Body of pancreas (tissue), 4 donors: Measurements from ENCODE around the gene SMIM41. TPM values are rescaled to one million over a fixed set of nuclear protein-coding genes. Genes with fewer than 3 reads are reported as not detected.

Experiments
- ATAC-seq: fragments of 150-250 bp; one replicate; pipeline ENCODE4 v1.9.1; 2016
- DNase-seq, 4 donors: peaks; one replicate each; pipeline ENCODE4 v3.0.0-alpha.2; 2019
- H3K27ac ChIP-seq, 4 donors: fragments of 200-600 bp; sonication (generic); 1 replicate in 3 of 4; 2 replicates in 1 of 4; pipeline versions ENCODE4 v1.5.1 to v1.6.1; 2016 to 2019; ENCODE audit warnings: mild to moderate bottlenecking in 1 of 4, mixed read lengths in 1 of 4, moderate library complexity in 1 of 4
- H3K27me3 ChIP-seq, 2 donors: fragments of 200-600 bp; sonication (generic); one replicate each; pipeline ENCODE4 v1.6.0; 2016; ENCODE audit warnings: mild to moderate bottlenecking in 1 of 2
- H3K36me3 ChIP-seq, 2 donors: fragments of 200-600 bp; sonication (generic); replicated peaks in 1 of 2; 2 replicates each; pipeline ENCODE4 v1.5.1; 2016; ENCODE audit warnings: low read depth in 2 of 2; ENCODE audit not compliant: insufficient read depth in 1 of 2
- H3K4me1 ChIP-seq: fragments of 200-600 bp; sonication (generic); one replicate; pipeline ENCODE4 v1.6.0; 2016
- H3K4me3 ChIP-seq, 2 donors: fragments of 200-600 bp; sonication (generic); 1 replicate in 1 of 2; 2 replicates in 1 of 2; pipeline ENCODE4 v1.5.1; 2016 to 2019
- H3K9me3 ChIP-seq, 3 donors: fragments of 200-600 bp; sonication (generic); 1 replicate in 2 of 3; 2 replicates in 1 of 3; pipeline ENCODE4 v1.5.1; 2016
- CTCF ChIP-seq, 7 experiments: fragments of 450-650 bp in 4 of 7; fragments of 200-600 bp in 3 of 7; sonication (generic) in 3 of 7; IDR thresholded peaks; one replicate each; pipeline ENCODE4 v1.5.1; 2016 to 2019; ENCODE audit warnings: antibody characterized with exemption in 7 of 7
- POLR2A ChIP-seq, 3 donors: fragments of 450-650 bp; IDR thresholded peaks; one replicate each; pipeline ENCODE4 v1.6.1; 2016; ENCODE audit warnings: antibody characterized with exemption in 3 of 3, mild to moderate bottlenecking in 2 of 3
- WGBS, 2 donors: methylation state at CpG; one replicate each; pipeline ENCODE4 v1.1.5; 2017; 5-methylcytosine and 5-hydroxymethylcytosine counted together
- intact Hi-C: fragments of 100-400 bp; cut with DNase I; formaldehyde crosslinking; loops from one replicate; pipeline ENCODE4 v1.15.1; 2023
- total RNA-seq, 2 donors: library from RNA; depleted of rRNA; stranded (reverse); fragments of >200 nt; gene quantifications; one replicate each; pipeline ENCODE4 v1.1.0, GENCODE V29; 2016

The SMIM41 gene
- total RNA-seq, 2 donors from 2014 or later = 0.26 to 0.66 TPM

GRCh38 chr12:52123487-52124186 lies 44.1 kb downstream of the SMIM41 start:
- no peak overlapping the region for H3K4me3 ChIP-seq
- DNase-seq (no peak), ATAC-seq (no peak)
- H3K36me3 ChIP-seq = no peaks in the 10 kb centered on the region
- intact Hi-C loops = loop anchor here (5.0 kb wide), 1 partner anchor 41 kb away; no protein-coding TSS in a partner anchor
- TF ChIP-seq POLR2A (IDR thresholded peaks at IDR 0.05) = no peak
- TF ChIP-seq CTCF (IDR thresholded peaks at IDR 0.05) = no peak
- no peak overlapping the region for H3K27ac ChIP-seq
- WGBS, 2 donors = 52 to 66% methylated on average over 8 of the region's 8 CpGs
- H3K9me3 ChIP-seq = no peaks in the 10 kb centered on the region
- H3K27me3 ChIP-seq = no peaks in the 10 kb centered on the region
- peaks cover 19% of the 10 kb centered on the region for H3K4me1 ChIP-seq

GRCh38 chr12:52125476-52125900 lies 46.0 kb downstream of the SMIM41 start:
- no peak for ATAC-seq
- Histone ChIP-seq H3K27me3 (no peaks in the 10 kb centered on the region), H3K9me3 (no peaks in the 10 kb centered on the region), H3K36me3 (no peaks in the 10 kb centered on the region), H3K4me3 (no peak overlapping the region), H3K27ac (peak overlapping the region in 1 of 4 donors; percentile 14), H3K4me1 (peaks cover 10% of the 10 kb centered on the region)
- no peak for TF ChIP-seq POLR2A (IDR thresholded peaks at IDR 0.05)
- no peak for TF ChIP-seq CTCF (IDR thresholded peaks at IDR 0.05)
- intact Hi-C loops = no loop called here
- DNase-seq = no peak
- WGBS, 2 donors = 77 to 79% methylated on average over 6 of the region's 6 CpGs

GRCh38 chr12:52126050-52126604 lies 46.6 kb downstream of the SMIM41 start:
- intact Hi-C loops = no loop called here
- Histone ChIP-seq H3K27me3 (no peaks in the 10 kb centered on the region), H3K9me3 (no peaks in the 10 kb centered on the region), H3K4me1 (peaks cover 7% of the 10 kb centered on the region), H3K4me3 (no peak overlapping the region), H3K27ac (peak overlapping the region in 2 of 4 donors; percentile 12 to 14), H3K36me3 (no peaks in the 10 kb centered on the region)
- no peak for ATAC-seq
- no peak for TF ChIP-seq POLR2A (IDR thresholded peaks at IDR 0.05)
- no peak for TF ChIP-seq CTCF (IDR thresholded peaks at IDR 0.05)
- DNase-seq = no peak
- 63 to 77% methylated on average over 2 of the region's 2 CpGs for WGBS, 2 donors

GRCh38 chr12:52126605-52127578 lies 47.4 kb downstream of the SMIM41 start:
- Histone ChIP-seq H3K4me1 (no peaks in the 10 kb centered on the region), H3K36me3 (no peaks in the 10 kb centered on the region), H3K9me3 (no peaks in the 10 kb centered on the region), H3K27ac (peak overlapping the region in 2 of 4 donors; percentile 12 to 14), H3K4me3 (no peak overlapping the region), H3K27me3 (no peaks in the 10 kb centered on the region)
- intact Hi-C loops = no loop called here
- WGBS, 2 donors = 50 to 69% methylated on average over 21 of the region's 21 CpGs
- no peak for TF ChIP-seq CTCF (IDR thresholded peaks at IDR 0.05)
- ATAC-seq (peak; percentile 31), DNase-seq (no peak)
